ENCODE measurements around the gene SGTB. TPM values are rescaled to one million over a fixed set of nuclear protein-coding genes. Genes with fewer than 3 reads are reported as not detected.

The SGTB gene
- total RNA-seq, 1 experiment from 2014 or later, result 9.8 TPM

GRCh38 chr5:65651144-65651543, 70.8 kb downstream of the SGTB start:
- Histone ChIP-seq H3K4me1 (replicated peaks; ENCODE audit: insufficient read depth) (no peaks in the 10 kb centered on the region), H2AFZ (no peak overlapping the region), H3K27me3 (ENCODE audit: insufficient read depth, low read depth) (no peaks in the 10 kb centered on the region), H3F3A (ENCODE audit: insufficient read depth, low read depth) (0 out of 2 replicates have a peak, but pooled peaks cover 3% of the 10 kb centered on the region), H4K20me1 (ENCODE audit: insufficient read depth) (peaks cover 3% of the 10 kb centered on the region; the same call in 1 of the 2 replicates), H3K9me2 (ENCODE audit: insufficient read depth) (no peaks in the 10 kb centered on the region; the same call in 1 of the 2 replicates), H3K36me3 (ENCODE audit: low read depth) (peaks cover 11% of the 10 kb centered on the region; the same call in 1 of the 2 replicates), H3K4me3 (no peak overlapping the region), H3K27ac (no peak overlapping the region), H3K9me3 (ENCODE audit: insufficient read depth, low read depth) (no peaks in the 10 kb centered on the region), H3K79me2 (ENCODE audit: low read depth) (no peaks in the 10 kb centered on the region), H3K4me2 (no peak overlapping the region)
- DNase-seq, result no peak
- ChIA-PET CTCF (no interaction called here), POLR2A (ENCODE audit: unreplicated experiment) (no interaction called here)
- TF ChIP-seq CTCF (conservative IDR thresholded peaks at IDR 0.05) (no peak), EZH2 (IDR thresholded peaks at IDR 0.05; ENCODE audit: low read depth) (no peak)
- BruUV-seq (replicated peaks), result no TSS peak
- intact Hi-C loops (cut with micrococcal nuclease; ENCODE audit: unreplicated experiment), result no loop called here

- CTCF ChIA-PET, result no interaction called here
- no peaks in the 10 kb centered on the region for H4K20me1 ChIP-seq (ENCODE audit: insufficient read depth)
- H3K9me3 ChIP-seq (ENCODE audit: insufficient read depth, low read depth), result no peaks in the 10 kb centered on the region
- H3K27me3 ChIP-seq (ENCODE audit: insufficient read depth, low read depth), result no peaks in the 10 kb centered on the region
- H3K4me1 ChIP-seq (replicated peaks; ENCODE audit: insufficient read depth), result no peaks in the 10 kb centered on the region
- peaks cover 14% of the 10 kb centered on the region; the same call in 1 of the 2 replicates for H3K36me3 ChIP-seq (ENCODE audit: low read depth)
- TF ChIP-seq EZH2 (IDR thresholded peaks at IDR 0.05; ENCODE audit: low read depth) (no peak), CTCF (conservative IDR thresholded peaks at IDR 0.05) (no peak)
- no TSS peak for BruUV-seq (replicated peaks)
- H3K9me2 ChIP-seq (ENCODE audit: insufficient read depth), result no peaks in the 10 kb centered on the region; the same call in 1 of the 2 replicates
- H3K4me2 ChIP-seq, result no peak overlapping the region
- no peak for DNase-seq
- POLR2A ChIA-PET (ENCODE audit: unreplicated experiment), result no interaction called here
- no peaks in the 10 kb centered on the region for H3F3A ChIP-seq (ENCODE audit: insufficient read depth, low read depth)
- intact Hi-C loops (cut with micrococcal nuclease; ENCODE audit: unreplicated experiment), result no loop called here
- H3K79me2 ChIP-seq (ENCODE audit: low read depth), result no peaks in the 10 kb centered on the region
- no peak overlapping the region for H3K27ac ChIP-seq
- H3K4me3 ChIP-seq, result no peak overlapping the region
- H2AFZ ChIP-seq, result no peak overlapping the region
Measured at GRCh38 chr5:65647941-65648340, 74.0 kb downstream of the SGTB start.

- POLR2A ChIA-PET (ENCODE audit: unreplicated experiment), result no interaction called here
- H3K27ac ChIP-seq, result no peak overlapping the region
- H3K36me3 ChIP-seq (ENCODE audit: low read depth), result peaks cover 9% of the 10 kb centered on the region; the same call in 1 of the 2 replicates
- no peak for TF ChIP-seq EZH2 (IDR thresholded peaks at IDR 0.05; ENCODE audit: low read depth)
- TF ChIP-seq CTCF (conservative IDR thresholded peaks at IDR 0.05), result no peak
- H3F3A ChIP-seq (ENCODE audit: insufficient read depth, low read depth), result no peaks in the 10 kb centered on the region
- no peaks in the 10 kb centered on the region for H3K9me3 ChIP-seq (ENCODE audit: insufficient read depth, low read depth)
- H3K4me2 ChIP-seq, result no peak overlapping the region
- H3K4me3 ChIP-seq, result no peak overlapping the region
- H3K4me1 ChIP-seq (replicated peaks; ENCODE audit: insufficient read depth), result no peaks in the 10 kb centered on the region
- no peak overlapping the region for H2AFZ ChIP-seq
- DNase-seq, result no peak
- H3K27me3 ChIP-seq (ENCODE audit: insufficient read depth, low read depth), result no peaks in the 10 kb centered on the region
- no peaks in the 10 kb centered on the region; the same call in 1 of the 2 replicates for H3K9me2 ChIP-seq (ENCODE audit: insufficient read depth)
- CTCF ChIA-PET, result interaction anchor here (0.6 kb wide), 1 partner anchor 690 kb away, joined by 3 read pairs; no protein-coding TSS in a partner anchor
- no peaks in the 10 kb centered on the region for H4K20me1 ChIP-seq (ENCODE audit: insufficient read depth)
- intact Hi-C loops (cut with micrococcal nuclease; ENCODE audit: unreplicated experiment), result no loop called here
- no TSS peak for BruUV-seq (replicated peaks)
- H3K79me2 ChIP-seq (ENCODE audit: low read depth), result no peaks in the 10 kb centered on the region
Measured at GRCh38 chr5:65646938-65647337, 75.0 kb downstream of the SGTB start.
